Transverse colon (tissue), 4 donors: Measurements from ENCODE around the gene TOR3A.

Experiments
- POLR2AphosphoS5 ChIP-seq, 3 donors: sonication (generic); formaldehyde crosslinking; IDR thresholded peaks; one replicate each; pipeline ENCODE4 v1.6.1; 2016; ENCODE audit warnings: antibody characterized with exemption in 3 of 3
- TF ChIP-seq, protein P1 (sequence below), 5 experiments: fragments of 200-600 bp in 3 of 5; fragments of 450-650 bp in 2 of 5; sonication (generic) in 3 of 5; IDR thresholded peaks; 1 replicate in 2 of 5; 2 replicates in 3 of 5; pipeline ENCODE4 v1.5.1; 2016 to 2017; ENCODE audit warnings: antibody characterized with exemption in 5 of 5, inconsistent platforms in 3 of 5, mild to moderate bottlenecking in 2 of 5, moderate library complexity in 1 of 5

- no peak for TF ChIP-seq POLR2AphosphoS5 (IDR thresholded peaks at IDR 0.05)
- TF ChIP-seq, protein P1, sequence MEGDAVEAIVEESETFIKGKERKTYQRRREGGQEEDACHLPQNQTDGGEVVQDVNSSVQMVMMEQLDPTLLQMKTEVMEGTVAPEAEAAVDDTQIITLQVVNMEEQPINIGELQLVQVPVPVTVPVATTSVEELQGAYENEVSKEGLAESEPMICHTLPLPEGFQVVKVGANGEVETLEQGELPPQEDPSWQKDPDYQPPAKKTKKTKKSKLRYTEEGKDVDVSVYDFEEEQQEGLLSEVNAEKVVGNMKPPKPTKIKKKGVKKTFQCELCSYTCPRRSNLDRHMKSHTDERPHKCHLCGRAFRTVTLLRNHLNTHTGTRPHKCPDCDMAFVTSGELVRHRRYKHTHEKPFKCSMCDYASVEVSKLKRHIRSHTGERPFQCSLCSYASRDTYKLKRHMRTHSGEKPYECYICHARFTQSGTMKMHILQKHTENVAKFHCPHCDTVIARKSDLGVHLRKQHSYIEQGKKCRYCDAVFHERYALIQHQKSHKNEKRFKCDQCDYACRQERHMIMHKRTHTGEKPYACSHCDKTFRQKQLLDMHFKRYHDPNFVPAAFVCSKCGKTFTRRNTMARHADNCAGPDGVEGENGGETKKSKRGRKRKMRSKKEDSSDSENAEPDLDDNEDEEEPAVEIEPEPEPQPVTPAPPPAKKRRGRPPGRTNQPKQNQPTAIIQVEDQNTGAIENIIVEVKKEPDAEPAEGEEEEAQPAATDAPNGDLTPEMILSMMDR (IDR thresholded peaks at IDR 0.05): no peak
Measured at GRCh38 chr1:179043266-179043665, 38.6 kb upstream of the TOR3A start.
